ENCODE measurements around the gene ALG9.
A peak's percentile ranks its signal among the peaks of the same experiment; 100 is the strongest.
"Not testable (repeated sequence)": the region's sequence is repeated elsewhere in the genome, so short reads cannot be mapped to it uniquely, and the experiment has no call there.

Gene ALG9

DNA sequence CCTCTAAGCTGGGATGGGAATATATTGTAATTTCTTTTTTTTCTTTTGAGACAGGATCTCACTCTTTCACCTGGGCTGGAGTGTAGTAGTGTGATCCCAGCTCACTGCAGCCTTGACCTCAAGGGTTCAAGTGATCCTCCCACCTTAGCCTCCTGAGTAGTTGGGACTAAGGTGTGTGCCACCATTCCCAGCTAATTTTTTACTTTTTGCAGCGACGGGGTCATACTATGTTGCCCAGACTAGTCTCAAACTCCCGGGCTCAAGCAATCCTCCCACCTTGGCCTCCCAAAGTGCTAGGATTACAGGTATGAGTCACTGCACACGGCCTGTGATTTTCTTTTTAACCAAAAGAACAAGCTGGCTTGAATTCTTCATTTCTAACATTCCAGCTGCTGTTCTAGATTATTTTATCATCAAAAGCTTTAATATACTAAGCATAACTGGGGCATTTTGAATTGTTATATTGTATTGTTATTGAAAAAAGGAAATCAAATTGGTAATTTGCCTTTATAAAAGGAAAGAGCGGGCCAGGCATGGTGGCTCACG lies 78.4 kb downstream of the ALG9 start:
- no peak for DNase-seq

DNA sequence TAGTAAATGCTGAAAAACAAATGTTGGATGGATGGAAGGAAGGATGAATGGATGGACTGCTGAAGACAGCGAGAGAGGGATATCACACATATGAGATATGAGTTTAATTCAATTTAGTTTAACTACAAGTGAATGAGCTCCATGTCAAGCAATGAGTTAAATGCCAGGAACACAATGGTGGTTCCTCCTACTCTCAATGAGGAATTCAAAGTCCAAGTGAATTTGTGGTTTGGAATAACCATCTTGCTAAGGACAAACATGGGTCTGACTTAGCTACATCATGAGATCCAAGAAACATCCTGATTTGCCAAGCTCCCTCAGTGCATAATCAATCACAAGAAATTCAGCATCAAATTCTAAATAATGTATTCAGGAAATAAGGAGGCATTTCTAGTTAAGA lies 79.1 kb downstream of the ALG9 start:
- DNase-seq, result no peak

DNA sequence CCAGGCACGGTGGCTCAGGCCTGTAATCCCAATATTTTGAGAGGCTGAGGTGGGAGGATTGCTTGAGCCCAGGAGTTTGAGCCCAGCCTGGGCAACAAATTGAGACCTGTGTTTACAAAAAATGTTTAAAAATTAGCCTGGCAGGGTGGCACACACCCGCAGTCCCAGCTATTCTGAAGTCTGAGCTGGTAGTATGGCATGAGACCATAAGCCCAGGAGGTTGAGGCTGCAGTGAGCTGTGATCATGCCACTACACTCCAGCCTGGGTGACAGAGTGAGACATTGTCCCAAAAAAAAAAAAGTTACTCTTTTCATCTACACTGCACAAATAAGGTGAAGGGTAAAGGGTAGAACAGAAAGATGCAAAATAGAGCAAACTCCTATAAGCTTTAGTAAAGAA lies 82.9 kb downstream of the ALG9 start:
- no peak for DNase-seq

DNA sequence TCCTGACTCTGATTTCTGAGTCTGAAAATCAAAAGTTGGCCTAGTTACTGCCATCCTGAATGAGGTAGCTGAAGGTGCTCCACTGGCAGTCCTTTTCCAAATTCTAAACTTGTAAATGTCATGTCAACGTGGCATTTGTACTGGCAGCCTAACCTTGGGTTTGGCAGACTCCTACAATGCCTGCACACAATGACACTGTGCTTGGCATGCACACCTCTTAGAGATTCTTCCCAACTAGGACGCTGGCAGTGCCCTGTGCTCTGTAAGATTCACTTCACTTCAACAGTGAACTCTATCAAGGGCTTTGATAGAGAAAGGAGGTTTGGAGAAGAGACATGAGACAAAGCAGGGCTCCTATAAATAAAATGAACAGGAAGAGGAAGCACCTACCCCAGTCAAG lies 83.3 kb downstream of the ALG9 start:
- DNase-seq, result no peak

DNA sequence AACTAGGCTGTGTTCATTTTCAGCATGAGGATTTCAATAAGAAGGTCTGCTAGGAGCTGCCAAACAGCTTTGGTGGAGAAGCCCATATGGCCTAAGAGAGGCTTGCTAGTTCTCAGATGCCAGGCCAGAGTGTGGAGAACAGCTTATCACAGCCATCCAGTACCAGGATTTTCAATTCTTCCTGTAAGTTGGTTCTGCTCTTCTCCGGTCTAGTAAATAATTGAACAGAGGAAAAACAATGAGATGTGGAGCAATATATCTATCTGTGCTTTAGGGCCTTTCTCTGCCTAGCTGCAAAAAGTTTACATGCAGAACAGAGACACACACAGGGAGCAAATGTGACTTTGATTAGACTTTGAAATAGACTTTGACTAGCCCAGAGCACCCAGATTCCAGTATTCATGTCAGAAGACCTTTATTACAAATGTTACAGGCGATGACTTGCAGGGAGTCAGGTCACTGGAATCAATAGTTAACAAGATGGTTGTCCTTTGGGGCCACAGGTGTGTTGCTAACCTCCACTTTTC lies 85.4 kb downstream of the ALG9 start:
- DNase-seq, result no peak

DNA sequence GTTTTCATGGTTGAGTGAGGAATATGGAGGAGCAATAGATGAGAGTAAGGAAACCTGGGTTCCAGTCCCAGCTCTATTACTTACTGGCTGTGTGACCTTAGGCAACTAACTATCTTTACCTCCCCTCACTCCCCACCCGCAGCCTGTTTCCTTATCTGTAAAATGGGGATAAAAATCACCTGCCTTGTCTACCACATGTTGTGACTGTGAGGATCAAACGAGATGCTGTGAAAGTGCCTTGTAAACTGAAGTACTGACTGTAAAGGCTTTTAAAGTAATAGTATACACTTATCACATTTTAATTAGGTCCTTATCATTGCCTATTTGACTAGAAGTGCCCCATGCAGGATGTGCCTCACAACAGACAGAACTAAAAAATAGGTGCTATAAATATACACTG lies 86.3 kb downstream of the ALG9 start:
- no peak for DNase-seq

DNA sequence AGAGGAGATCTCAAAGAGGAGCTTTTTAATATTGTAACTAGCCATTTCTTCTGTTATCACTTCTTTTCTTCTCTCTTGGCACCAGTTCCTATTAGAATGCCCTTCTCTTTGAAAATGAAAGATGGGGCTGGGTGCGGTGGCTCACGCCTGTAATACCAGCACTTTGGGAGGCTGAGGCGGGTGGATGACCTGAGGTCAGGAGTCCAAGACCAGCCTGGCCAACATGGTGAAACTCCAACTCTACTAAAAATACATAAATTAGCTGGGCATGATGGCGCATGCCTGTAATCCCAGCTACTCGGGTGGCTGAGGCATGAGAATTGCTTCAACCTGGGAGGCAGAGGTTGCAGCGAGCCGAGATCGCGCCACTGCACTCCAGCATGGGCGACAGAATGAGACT lies 87.1 kb downstream of the ALG9 start:
- DNase-seq, result not testable (repeated sequence)

DNA sequence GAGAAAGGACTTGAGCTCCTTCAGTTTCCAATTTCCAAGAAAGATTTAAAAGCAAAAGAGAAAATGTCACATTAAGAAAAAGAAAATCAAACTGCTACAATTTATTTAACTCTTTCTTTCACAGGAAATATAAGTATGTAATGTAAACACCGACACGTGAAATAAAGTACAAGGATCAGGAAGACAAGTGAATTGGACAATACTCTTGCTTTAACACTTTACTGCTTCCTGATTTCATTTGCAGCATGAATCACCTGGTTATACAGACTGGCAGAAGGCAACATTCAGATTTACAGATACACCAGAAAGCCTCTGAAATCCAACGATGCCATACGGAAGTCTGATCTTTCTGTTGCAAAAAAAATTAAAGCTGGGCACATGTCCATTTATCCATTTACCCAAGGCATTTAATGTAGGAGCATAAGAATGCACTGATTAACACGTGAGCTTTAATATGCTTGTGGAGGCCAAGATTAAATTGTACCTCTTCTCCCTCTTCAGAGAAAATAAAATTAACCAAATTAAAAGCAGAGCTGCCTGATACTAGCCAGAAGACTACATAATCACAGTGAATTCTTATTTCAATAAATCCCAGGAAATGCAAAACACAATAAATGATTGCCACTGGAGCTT lies 89.2 kb downstream of the ALG9 start:
- no peak for DNase-seq

DNA sequence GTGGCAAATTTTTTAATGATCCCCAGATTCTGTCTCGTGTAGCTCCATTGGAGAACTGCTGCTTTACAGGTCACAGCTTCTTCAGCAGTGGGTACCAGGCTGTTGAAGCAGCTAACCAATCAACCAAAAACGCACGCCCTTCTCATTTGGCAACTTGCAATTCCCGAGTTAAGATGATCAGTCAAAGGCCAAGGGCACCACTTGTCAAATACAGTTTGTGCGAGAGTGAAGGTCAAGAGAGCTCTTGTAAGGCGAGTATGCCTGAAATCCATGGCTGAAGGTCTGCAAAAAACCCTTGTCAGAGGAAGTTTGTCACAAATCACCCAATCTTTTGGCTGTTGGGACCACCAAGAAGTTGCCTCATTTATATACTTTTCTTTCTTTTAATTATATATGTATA lies 92.3 kb downstream of the ALG9 start:
- no peak for DNase-seq

DNA sequence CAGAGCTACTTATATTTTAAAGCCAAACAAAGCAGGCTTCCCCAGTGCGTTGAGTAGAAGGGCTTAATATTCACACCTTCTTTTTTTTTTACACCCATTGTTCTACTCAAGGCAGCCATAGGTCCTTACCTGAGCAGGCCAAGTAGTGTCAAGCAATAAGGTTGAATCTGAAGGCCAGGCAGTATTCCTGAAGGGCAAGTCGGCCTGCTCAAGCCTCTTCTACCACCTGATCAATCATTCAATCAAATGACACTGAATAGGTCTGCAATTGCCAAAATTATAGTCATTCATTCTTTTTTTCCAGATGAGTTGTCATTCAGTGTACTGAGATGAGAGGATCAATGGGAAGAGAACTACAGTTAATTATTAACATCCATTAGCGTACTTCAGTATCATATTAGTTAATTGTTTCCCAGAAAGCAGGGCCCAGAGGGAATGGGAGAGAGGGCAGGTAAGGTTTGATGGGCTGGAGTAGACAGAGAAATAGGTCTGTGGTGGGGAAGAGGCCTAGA lies 93.3 kb downstream of the ALG9 start:
- DNase-seq, result no peak

DNA sequence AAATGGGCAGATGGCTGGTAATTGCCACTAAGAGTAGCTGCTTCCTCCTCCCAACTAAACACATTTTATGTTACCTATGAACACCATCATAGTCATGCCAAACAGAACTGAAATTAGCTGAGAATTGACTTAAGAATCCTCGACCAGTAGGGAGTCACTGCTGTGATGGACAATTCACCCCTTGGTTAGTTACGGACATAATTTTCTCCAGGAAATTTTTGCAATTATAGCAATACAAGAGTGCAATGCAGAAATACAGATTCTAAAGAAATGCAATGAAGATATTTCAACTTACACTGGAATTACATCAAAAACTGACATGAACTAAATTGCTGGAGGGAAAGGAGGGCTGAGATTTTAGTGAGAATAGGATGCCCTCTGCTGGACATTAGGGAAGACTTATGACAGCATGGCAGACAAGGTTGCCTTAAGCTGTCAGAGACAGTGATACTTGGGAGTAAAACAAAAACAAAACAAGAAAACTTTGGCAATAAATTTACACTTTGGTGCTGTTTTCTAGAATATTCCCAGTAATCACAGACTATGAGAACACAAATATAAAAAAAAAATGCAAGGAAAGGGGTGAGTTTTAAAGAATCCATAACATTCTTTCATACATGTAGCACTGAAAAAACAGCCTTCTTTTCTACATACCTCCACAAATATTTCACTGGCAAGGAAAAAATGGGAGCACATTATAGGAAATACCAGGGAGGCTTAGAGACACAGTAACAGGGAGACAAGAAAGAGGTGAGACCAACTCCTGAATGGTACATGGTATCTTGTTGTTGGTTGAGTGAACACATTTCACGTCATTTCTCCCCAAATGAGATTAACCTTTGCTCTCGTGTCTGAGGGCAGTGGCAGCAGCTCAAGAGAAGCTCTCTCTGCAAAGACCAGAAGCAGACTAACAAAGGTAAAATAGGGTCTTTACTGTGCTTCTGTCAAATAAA lies 94.0 kb downstream of the ALG9 start:
- DNase-seq, result peak; percentile 68

DNA sequence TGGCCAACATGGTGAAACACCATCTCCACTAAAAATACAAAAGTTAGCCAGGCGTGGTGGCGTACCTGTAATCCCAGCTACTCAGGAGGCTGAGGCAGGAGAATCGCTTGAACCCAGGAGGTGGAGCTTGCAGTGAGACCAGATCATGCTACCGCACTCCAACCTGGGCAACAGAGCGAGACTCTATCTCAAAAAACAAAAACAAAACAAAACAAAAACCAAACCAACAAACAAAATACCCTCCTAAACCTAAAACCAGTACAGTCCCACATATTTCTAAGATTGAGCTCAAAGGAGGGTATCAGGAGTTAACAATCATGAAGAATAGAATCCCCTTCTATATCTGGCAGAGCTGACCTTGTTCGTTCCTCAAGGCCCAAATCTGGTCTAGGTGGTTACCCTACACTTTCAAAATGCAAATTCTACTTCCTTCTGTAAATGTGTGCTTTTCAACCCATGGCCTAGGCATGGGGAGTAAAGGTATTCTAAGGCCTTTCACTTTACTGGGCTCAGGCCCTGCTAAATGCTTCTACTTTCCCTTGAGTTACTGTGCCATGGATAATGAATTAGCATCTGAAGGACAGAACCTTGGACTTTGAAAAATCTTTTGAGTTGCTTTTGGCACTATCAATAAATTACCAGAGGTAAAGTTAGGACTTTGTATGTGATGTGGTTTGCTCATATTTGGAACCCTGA lies 94.8 kb downstream of the ALG9 start:
- no peak for DNase-seq

DNA sequence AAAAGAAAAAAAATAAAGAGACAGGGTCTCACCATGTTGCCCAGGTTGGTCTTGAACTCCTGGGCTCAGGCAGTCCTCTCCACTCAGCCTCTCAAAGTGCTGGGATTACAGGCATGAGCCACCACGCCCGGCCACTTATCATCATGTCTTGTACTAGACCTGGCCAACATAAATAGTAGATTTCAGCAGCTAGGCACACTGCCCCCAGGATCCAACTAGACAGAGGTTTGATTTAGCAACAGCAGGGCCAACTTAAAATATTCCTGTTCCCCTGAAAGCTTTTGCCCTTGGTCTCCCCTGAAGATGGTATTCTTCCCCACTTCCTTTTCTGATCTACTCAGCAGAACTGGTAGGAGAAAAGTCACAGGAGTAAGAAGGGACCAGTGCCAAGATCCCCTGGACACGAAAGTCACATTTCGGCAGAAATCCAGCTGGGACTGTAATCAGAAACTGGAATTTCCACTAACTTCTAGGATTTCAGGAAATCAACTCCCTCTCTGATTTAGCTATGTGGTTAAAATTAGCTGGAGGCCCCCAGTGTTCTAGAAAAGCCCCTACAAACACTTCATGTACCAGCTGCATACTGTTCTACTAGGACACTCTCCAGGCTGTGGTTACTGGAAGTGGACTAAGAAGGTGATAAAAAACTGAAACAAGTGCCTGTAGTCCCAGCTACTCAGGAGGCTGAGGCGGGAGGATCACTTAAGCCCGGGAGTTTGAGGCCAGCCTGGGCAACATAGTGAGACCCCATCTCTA lies 96.2 kb downstream of the ALG9 start:
- no peak for DNase-seq

DNA sequence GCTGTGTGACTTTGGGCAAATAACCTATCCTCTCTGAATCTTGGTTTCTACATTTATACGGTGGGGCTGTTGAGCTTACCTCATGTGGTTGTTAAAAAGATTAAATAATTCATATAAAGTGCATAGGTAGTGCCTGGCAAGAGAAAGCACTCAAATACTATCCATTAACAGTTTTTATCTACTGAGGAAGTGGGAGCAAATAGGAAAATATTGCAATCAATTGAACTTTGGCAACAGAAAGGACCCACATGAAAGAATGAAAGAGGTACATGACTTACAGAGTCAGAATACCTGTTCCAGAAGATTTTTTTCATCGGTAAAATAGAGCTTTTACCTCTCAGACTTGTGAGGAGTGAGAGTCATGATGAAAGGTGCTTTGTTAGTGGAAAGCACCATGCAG lies 98.8 kb downstream of the ALG9 start:
- no peak for DNase-seq

DNA sequence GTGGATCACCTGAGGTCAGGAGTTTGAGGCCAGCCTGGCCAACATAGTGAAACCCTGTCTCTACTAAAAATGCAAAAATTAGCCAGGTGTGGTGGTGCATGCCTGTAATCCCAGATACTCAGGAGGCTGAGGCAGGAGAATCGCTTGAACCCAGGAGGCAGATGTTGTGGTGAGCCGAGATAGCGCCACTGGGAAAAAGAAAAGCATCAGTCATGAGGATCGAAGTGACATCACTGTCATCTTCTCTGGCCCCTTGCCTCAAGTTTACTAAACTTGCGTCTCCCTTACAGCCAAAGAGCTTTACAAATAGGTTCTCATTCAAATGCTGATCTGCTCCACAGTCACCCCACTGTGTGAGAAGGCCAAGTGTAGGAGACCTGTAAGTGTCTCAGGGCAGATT lies 100.2 kb downstream of the ALG9 start:
- DNase-seq, result not testable (repeated sequence)

DNA sequence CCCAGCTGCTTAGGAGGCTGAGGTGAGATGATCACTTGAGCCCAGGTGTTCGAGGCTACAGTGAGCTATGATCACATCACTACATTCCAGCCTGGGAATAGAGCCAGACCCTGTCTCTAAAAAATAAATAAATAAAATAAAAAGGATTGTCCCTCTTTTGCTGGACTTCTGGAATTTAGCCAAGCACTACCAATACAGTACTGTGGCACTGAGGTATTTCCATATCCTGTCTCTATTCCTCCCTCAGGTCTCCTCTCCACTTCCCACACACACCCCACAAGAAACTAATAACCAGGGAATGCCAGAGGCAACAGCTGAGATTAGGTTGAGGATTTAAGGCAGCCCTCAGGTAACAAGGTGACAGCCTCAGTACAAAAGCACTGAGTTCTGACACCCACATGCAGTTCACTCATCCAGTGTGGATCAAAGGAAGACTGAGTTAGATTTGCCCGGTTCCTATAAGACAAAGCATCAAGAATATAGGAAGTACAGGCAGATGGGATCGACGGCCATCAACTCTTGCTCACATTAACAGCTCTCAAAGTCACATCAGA lies 100.7 kb downstream of the ALG9 start:
- no peak for DNase-seq

DNA sequence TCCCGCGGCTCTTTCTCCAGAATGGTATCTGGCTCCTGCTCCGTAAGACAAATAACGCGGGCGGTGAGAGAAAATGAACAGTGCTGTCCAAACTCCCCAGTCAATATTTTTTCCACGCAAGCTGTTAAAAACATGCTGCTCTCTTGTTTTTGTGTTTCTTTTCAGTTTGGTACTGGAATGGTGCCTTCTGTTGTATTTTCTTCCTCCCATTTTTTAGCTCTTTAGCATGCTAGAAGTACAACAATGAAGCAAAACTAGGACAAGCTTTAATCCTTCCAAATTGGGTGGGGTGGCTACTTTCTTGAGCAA lies 104.6 kb downstream of the ALG9 start:
- DNase-seq, result no peak

DNA sequence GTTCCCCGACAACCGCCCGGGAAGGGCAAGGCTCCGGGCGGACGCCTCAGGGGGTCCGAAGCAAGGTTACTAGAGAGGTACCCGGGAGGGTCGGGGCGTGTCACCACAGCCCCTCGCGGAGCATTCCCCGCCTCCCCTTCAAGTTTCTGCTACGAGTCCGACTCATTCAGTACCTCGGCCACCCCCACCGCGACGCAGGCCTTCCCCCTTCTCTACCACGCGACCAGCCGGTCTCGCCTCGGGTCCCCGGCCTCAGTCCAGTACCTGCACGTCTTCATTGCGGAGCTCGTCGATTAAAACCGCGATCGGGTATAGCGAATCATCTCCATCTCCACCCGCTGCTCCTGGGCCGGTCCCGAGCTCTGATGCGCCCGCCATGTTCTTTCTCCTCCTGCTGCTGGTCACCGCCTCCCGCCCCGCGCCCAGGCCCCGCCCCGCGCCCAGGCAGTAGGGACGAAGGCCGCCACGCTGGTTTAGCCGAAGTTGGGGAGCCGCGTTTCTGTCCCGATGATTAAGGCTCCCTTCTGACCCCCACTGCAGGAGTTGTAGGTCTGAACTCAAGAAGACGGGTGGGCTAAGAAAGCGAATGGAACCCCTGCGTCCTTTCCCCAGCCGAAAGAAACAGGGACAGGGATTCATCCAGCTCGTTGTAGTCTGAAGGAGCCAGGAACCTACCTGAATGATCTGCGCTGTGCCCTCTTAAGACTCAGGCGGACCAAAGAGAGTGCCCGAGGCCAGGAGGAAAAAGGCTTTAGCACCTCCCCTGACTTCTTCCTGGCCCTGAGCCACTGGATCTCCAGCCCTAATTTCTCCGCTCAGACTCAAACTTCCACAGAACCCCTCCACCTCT lies 105.2 kb downstream of the ALG9 start, which contains the start of gene PPP2R1B:
Gene PPP2R1B (minus strand): TSS at position 406 of the 850 bp plus-strand sequence. CDS start 28 bp downstream, at position 378.
- peak; percentile 80 for DNase-seq

DNA sequence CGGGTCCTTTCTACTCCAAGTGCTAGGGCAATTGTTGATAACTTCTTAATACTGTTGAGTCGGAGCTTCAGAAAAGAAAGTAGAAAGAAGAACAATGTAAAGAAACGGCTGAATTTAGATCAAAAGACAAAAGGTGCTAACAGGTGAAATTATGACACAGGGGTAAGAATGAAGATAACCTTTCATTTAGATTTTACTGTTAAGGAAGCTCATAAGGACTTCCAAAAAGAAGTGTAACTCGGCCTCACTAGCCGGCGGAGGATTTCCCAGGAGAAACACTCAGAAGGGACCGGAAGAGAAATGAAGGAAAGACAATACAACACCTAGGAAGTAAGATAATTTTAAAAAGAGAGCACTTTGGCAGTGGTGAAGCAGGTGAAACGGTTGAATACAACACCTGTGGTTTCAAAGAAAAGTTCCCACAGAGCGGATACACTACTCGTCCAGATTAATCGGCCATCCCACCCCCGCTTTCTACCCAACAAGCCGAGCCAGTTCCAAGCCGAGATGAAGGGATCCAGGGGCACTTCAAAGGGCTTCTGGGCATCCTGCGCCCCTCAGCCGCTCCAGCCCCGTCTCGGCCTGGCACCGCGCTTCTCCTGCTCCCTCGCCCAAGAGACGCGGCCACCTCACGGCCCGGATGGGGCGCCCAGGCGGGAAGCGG lies 105.9 kb downstream of the ALG9 start:
- DNase-seq, result no peak

DNA sequence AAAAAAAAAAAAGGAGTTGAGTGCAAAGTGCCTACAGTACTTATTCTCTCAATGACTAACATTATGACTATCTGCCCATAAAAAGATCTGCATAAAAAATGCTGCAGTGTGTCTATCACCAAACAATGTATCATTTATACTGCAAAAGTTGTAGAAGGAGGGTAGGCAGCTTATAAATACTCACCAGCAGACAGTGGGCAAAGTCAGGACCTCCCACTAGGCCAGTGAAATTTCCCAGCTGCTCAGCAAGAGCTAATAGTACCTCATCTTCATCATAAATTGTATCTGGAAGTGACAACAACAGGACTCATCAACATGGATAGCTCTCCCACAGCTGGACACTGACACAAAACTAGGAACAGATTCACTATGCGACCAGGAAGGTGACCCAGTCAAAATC lies 106.8 kb downstream of the ALG9 start:
- no peak for DNase-seq

Measured in suppressor macrophage treated with lipopolysaccharide for 4 hours (primary cell).